GM18907 (cell line): Measurements from ENCODE around the gene ACBD5.
"Not testable (repeated sequence)": the region's sequence is repeated elsewhere in the genome, so short reads cannot be mapped to it uniquely, and the experiment has no call there.

Experiments
- ATAC-seq: cut with Tn5 transposase; IDR thresholded peaks from one replicate; pipeline ENCODE4 v1.9.1; 2021; ENCODE audit warnings: mild to moderate bottlenecking, moderate library complexity; ENCODE audit not compliant: unreplicated experiment

ACBD5 gene, protein sequence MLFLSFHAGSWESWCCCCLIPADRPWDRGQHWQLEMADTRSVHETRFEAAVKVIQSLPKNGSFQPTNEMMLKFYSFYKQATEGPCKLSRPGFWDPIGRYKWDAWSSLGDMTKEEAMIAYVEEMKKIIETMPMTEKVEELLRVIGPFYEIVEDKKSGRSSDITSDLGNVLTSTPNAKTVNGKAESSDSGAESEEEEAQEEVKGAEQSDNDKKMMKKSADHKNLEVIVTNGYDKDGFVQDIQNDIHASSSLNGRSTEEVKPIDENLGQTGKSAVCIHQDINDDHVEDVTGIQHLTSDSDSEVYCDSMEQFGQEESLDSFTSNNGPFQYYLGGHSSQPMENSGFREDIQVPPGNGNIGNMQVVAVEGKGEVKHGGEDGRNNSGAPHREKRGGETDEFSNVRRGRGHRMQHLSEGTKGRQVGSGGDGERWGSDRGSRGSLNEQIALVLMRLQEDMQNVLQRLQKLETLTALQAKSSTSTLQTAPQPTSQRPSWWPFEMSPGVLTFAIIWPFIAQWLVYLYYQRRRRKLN

DNA sequence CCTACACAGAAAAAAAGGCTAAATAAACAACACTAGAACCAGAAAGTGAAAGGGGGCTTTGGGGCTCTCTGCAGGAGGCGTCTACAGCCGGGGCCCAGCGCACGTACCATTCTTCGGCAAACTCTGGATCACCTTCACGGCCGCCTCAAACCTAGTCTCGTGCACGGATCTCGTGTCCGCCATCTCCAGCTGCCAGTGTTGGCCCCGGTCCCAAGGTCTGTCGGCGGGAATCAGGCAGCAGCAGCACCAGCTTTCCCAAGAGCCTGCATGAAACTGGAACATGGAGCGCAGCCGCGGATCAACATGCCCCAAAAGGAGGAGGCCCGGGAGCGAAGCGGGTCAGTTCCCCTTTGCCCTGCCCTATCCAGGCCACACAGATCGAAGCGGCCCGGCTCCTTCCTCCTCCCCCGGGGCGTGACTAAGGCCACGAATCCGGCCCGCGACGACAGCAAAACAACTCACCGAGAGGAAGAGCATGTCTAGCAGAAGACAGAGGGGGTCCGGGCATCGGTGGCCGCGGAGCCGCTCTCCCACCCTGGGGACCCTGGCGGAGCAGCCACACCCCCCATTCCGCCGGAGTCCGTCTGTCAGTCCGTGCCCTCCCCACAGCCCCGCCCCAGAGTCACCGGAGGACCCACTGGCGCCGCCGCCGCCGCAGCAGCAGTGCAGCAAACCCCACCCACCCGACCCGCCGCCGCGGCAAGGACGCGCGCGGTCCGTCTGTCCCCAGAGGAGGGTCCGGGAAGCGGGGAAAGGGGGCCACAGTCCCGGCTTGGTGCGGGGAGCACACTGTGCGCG, at the start of gene ACBD5:
TSS of gene ACBD5 (minus strand) at position 586 of the 798 bp plus-strand sequence. CDS start at position 477, 109 bp downstream.
- peak; percentile 58 for ATAC-seq

DNA sequence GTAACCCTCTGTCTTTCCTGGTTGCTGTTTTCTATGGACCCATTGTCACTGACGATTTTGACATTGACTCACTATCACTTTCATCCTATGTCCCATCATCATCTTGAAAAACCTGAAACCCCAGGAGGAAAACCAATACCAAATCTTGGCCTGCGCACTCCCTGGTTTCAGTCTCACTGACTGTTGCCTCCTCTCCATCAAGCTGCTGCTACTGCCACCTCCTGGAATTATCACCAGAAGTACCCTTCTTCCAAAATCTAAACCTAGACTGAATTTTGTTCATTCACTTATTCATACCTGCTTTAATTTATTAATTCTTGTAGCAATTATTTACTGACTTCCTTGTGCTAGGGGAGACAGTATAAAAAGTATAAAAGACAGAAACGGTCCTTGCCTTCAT, 44.5 kb upstream of the ACBD5 start:
- no peak for ATAC-seq

DNA sequence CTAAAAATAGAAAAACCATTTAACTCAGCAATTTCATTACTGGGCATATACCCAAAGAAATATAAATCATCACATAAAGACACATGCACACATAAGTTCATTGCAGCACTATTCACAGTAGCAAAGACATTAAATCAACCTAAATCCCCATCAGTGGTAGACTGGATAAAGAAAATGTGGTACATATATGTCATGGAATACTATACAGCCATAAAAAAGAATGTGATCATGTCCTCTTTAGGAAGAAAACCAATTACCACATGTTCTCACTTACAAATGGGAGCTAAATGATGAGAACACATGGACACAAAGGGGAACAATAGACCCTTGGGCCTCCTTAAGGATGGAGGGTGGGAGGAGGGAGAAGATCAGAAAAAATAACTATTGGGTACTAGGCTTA, 36.0 kb upstream of the ACBD5 start:
- no peak for ATAC-seq

DNA sequence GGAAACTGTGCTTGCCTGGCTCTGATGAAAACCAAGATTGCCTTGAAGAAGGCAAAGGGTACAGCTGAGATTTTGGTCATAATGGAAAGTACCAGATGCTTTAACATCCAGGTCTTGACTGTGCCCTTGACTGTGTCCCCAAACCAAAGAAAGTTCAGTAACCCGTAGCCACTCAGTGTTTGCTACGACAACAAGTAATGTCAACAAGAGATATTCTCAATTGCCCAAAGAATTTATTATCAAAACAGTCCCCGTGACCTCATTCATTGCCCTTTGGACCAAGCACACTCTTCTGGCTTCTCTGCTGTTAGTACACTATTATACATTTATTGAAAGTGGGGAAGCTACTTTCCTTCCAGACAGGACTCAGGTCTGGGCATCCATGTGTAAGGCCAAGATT, 25.4 kb upstream of the ACBD5 start:
- not testable (repeated sequence) for ATAC-seq

DNA sequence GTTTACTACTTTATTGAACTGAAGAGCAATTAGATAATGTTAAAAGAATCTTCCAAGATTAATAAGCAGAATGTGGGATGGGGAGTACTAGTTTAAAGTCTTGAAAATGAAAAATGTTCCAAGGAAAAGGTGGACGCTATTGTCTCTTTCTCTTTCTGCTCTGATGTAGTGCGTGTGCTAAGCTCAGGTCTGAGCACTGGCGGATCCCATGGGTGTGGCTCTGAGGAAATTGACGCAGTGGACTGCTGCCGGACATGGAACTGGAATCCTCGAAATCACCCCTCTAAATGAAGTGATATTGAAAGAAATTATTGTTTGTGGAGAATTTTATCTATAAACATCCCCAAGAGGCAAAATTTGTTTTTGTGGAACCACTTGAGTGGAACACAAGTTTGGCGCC, 22.2 kb upstream of the ACBD5 start:
- not testable (repeated sequence) for ATAC-seq

DNA sequence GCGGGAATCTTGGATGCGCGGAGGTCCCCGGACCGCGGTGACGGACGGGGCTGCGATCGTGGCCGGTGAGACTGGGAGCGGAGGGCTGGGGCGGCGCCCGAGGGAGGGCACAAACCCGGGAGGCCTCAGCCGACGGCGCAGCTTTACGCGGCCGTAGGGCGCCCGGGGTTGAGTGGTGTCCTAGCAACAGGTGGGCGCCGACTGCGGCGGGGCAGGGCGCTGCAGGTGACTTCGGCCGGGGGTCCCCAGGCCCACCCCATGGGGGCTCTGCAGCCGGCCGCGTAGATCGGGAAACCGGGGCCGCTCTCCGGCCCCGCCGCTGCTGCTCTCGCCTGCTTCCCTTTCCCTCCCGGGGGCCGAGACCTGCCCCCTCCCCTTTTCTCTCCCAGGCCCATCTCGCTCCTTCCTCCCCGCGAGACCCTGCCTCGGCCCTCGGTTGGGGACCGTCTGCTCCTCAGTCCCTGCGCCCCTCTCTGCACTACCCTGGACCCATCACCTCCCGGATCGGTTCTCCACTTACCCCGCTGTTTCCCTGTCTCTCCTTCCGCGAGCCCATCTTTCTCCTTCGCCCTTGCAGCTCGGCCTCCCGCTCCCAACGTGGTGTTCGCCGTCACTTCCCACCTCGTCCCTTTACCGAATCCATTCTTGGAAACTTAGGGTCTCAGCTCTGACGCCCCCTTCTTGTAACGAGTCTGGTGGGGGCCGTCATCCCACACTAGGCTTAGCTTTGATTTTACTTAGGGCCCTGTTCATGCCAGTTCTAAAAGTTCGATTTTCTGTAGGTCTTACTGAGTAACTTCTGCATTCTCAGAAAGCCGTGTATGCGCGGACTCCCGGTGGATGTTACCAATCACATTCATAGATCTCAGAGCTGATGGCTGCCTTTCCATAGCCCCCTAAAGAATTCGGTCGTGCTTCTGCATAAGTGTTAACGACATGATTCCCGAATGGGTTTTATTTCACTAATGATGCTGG, 18.5 kb upstream of the ACBD5 start:
- ATAC-seq: peak; percentile 82

DNA sequence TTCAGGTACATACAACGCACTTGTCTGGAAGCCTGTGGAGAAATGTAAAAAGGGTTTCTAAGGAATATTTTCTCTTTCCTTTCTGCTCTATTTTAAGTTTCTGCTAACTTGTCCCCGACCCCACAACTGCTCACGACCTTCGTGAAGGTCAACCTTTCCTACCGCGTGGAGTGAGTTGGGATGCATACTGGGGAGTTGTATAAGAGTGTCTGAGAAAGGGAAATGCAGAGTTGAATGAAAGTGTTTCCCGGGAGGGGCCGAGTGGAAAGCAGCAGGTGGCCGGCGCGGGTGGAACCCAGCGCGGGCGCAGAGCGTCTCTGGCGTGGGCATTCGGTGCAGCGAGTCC, 17.9 kb upstream of the ACBD5 start:
- no peak for ATAC-seq

DNA sequence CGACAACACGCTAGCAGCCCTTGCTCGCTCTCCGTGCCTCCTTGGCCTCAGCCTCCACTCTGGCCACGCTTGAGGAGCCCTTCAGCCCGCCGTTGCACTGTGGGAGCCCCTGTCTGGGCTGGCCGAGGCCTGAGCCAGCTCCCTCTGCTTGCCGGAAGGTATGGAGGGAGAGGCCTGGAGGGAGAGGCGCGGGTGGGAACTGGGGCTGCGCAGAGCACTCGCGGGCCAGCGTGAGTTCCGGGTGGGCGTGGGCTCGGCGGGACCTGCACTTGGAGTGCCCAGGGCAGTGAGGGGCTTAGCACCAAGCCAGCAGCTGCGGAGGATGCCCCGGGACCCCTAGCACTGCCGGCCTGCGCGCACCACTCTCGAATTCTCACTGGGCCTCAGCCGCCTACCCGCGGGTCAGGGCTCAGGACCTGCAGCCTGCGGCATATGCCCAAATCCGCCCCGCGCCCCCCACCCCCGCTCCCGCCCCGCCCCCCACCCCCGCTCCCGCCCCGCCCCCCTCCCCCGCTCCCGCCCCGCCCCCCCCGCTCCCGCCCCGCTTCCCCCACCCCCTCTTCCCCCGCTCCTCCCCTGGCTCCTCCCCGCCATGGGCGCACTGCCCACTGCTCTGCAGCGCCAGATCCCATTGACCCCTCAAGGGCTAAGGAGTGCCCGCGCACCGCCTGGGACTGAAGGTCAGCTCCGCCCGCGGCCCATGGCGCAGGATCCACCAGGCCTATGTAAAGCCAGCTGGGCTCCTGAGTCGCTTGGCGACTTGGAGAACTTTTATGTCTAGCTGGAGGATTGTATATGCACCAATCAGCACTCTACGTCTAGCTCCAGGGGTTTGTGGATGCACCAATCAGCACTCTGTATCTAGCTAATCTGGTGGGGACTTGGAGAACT, 15.9 kb upstream of the ACBD5 start:
- ATAC-seq: no peak

DNA sequence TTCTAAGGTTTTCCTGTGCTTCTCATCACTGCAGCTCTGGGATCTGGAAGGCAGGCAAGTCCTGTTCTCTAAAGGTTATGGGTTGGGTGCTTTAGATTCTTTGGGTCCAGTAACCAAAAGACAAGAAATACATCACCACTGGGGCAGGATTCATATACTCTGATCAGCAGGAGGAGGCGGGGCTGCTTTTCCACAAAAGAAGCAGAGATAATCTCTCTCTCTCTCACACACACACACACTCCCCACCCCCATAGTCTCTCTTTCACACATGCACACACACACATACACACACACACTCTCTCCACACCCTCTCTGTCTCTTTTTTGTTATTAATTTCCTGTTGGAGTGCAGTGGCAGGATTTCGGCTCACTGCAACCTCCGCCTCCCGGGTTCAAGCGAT, 13.0 kb upstream of the ACBD5 start:
- no peak for ATAC-seq

DNA sequence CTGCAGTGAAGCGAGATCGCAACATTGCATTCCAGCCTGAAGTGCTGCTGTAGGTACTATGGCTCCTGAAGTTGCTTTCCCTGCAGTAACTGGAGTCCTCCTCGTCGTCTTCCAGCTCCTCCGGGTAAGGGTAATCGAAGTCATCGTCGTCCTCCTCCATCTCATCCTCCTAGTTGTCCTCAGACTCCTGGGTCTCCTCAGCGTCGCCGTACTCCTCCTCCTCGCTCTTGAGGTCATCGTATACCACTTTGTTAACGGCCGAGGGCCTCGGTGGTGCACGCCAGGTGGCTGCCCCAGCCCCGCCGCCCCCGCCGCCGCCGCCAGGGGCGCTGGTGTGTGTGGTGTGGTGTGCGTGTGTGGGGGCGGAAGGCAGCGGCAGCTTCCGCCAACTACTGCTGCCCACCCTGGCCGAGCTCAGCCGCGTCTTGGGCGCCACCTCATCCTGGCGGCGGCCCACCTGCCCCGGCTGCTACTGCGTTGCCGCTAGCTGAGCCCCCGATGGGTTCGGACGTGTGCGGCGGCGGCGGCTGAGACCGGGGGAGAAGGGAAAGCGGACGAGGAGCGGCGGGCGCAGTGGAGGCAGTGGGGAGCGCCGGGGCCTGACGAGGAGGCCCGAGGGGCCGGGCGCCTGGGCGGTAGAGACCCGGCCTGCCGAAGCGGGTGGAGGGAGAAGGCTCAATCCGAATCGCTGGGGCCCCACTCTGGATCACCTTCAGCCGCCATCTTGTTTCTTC, 11.8 kb upstream of the ACBD5 start:
- ATAC-seq: peak; percentile 99

DNA sequence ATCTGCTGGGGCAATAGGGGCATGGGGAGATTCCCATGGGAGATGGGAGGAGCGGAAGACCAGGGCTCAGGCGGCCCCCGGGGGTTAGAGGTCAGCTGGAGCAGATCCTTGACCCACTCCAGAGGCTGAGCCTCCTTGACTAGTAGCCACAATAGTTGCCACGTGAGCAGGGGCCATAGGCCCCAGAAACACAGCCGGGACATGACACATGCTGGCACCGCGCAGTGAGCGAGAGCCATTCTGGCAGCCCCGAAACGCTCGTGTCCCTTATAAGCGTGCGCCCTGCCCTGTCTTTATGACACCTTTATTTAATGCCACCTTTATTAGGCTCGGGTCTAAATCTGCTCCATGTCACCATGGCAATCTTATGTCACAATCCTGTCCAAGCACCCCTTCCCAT, 11.0 kb upstream of the ACBD5 start:
- ATAC-seq: no peak

DNA sequence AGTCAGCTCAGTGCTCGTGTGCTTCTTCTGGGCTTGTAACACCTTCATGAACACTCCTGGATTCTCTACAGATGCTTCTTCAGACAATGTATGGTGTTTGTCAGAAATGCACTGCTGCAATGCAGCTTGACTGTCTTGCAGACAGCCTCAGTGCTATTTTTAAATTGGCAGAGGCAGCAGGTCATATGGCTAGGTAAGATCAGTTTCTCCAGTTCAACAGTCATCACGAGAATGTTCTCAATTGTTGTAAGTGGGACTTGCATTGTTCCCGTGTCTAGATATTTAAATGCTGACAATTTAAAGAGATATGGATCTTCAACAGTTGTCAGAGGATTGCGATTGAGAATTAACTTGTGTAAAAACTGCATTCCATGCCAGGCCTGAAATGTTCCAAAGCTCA, 7.6 kb upstream of the ACBD5 start:
- ATAC-seq: no peak

DNA sequence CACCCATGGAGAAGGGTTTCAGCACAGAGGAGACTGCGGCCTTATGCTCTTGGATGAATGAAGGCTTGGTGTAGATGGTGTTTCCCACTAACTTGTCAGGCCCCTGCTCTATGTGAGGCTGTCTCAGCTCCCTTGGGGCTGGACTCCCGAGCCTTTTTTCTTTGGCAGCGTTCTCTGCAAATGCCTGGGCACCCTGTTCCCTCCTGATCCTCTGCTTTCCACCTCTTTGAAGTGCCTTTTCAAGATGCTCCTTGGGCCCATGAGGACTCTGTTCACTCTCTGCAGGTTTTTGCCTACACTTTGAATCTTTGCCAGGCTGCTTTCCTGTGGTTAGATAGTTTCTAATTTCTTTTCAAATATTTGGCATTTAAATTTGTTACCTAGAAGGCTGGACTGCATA, 6.8 kb upstream of the ACBD5 start:
- no peak for ATAC-seq

DNA sequence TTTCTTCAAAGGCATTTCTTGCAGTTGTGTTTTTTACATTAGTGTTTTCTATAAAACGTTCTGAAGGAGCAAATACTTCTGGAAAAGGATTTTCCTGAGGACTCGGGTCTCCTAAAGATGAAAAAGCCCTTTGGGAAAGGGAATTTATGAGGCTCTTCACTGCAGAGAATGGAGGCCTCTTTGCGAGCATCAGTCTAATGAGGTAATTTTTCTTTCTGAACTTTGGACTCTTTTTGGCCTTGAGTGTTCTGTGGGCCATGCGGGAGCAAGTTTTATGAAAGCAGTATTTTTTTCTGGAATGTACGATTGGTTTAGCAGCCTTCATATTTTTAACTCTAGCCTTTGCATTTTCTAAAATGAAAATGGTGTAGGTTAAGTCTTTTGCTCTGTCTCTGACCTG, 6.4 kb upstream of the ACBD5 start:
- no peak for ATAC-seq

DNA sequence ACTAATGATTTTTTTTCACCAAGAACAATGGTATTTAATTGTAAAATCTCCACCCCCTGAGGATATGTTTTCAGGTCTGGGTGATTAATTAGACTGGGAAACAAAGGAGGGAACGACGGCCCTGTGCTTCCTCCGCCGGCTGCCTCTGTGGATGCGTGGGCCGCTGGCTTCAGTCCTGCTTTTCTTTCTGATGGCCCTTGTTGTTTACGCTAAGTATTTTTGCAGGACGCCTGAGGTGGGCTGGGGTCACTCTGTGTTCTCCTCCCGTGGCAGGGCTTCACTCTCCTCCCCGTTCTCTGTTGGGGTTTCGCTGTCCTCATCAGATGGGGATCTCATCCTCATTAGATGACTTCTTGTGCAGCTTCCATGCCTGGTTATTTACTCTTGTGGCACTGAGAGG, 5.2 kb upstream of the ACBD5 start:
- ATAC-seq: no peak

DNA sequence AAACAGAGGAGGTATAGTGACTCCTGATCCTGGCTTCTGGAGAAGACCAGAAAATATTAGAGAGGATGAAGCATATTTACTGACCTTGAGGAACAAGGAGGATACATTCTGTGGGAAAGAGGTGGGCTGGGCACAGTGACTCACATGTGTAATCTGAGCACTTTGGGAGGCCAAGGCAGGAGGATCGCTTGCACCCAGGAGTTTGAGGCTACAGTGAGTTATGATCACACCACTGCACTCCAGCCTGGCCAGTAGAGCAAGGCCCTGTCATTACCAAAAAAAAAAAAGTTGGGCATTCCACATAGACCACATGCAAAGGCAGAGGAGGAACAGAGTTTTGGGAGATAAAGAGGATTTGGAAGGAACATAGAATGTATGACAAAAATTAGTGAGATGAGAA, 4.4 kb upstream of the ACBD5 start:
- ATAC-seq: no peak

DNA sequence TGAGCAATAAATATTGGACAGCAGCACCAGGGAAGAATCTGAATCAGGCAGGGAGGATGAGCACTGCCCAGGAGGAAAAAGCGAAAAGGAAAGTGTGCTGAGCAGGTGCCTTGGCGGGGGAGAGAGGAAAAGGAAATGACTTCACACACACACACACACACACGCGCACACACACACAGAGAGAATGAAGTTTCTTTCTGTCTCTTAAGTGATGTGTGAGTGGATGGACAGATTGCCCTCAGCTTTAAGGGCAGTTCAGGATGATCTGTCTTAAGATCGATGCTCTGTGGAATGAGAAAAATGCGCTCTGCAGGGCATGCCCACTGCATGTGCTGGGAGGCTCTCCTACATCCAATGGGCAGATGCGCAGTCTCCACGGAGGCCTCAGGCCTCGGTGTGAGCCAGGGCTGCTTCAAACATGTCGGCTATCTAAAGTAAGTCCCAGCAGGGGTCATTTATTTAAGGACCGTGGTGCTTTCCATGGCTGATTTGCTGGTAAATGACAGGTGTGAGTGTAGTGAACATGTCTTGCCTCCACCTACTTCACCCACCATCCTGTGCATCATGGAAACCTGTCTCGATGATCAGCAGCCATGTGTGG, 2.5 kb upstream of the ACBD5 start:
- peak; percentile 29 for ATAC-seq

DNA sequence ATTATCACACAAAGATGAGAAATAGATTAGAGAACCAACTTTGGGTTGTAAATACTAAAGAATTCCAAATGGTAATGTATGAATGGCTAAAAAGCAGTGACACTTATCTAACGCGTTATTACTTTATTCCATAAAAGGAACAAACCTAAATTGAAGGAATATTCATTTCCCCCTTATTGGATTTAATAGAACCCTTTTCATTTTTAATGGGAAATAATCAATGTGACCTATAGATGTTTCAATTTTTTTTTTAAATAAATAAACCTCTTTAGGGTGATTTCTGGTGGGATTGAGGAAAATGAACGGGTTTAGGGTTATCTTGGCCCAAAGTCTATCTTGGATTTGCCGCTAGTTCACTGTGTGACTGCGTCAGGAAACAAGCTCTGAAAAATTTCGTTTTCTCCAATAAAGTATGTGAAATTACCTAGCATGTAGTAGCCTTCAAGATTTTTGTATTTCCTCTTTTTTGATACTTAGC, 1.9 kb upstream of the ACBD5 start:
- ATAC-seq: peak; percentile 1
